Measurements from ENCODE around the gene APOB. TPM values are rescaled to one million over a fixed set of nuclear protein-coding genes. Genes with fewer than 3 reads are reported as not detected.

APOB gene
- total and polyA plus RNA-seq, 2 of the 13 experiments (the other 11 are each of a cell fraction or from before 2014, with no cell fraction given) = 1,569 to 2,515 TPM

- TF ChIP-seq SOX6 (IDR thresholded peaks at IDR 0.05) (no peak), SOX6 (CRISPR knock-in tag; IDR thresholded peaks at IDR 0.05) (peak; percentile 55; the same call in 1 of the 2 replicates), ZBTB8A (CRISPR knock-in tag; IDR thresholded peaks at IDR 0.05; ENCODE audit: borderline replicate concordance, low read depth) (peak; percentile 79), ZSCAN22 (CRISPR knock-in tag; IDR thresholded peaks at IDR 0.05) (0 out of 2 replicates have a peak, but pooled peaks have one; percentile 43), ZNF605 (CRISPR knock-in tag; IDR thresholded peaks at IDR 0.05) (no peak), SP140L (CRISPR knock-in tag; IDR thresholded peaks at IDR 0.05; ENCODE audit: borderline replicate concordance) (0 out of 2 replicates have a peak, but pooled peaks have one; percentile 14), GPBP1L1 (CRISPR knock-in tag; IDR thresholded peaks at IDR 0.05) (no peak), GMEB1 (CRISPR knock-in tag; IDR thresholded peaks at IDR 0.05; ENCODE audit: borderline replicate concordance) (0 out of 2 replicates have a peak, but pooled peaks have one; percentile 22), RFX3 (CRISPR knock-in tag; IDR thresholded peaks at IDR 0.05) (no peak), TEAD3 (CRISPR knock-in tag; optimal IDR thresholded peaks at IDR 0.05; ENCODE audit: borderline replicate concordance) (peak; percentile 1), ZBTB2 (CRISPR knock-in tag; IDR thresholded peaks at IDR 0.05; ENCODE audit: low read depth) (0 out of 2 replicates have a peak, but pooled peaks have one; percentile 37), CHCHD3 (CRISPR knock-in tag; IDR thresholded peaks at IDR 0.05) (0 out of 2 replicates have a peak, but pooled peaks have one; percentile 26), FIP1L1 (IDR thresholded peaks at IDR 0.05; ENCODE audit: borderline replicate concordance, insufficient read depth, low read depth, low read length) (no peak), ATF4 (CRISPR knock-in tag; IDR thresholded peaks at IDR 0.05) (0 out of 4 replicates have a peak, but pooled peaks of 1 of the 2 experiments have one; percentile 66), NR2F6 (IDR thresholded peaks at IDR 0.05) (no peak), NR2F6 (CRISPR knock-in tag; IDR thresholded peaks at IDR 0.05) (0 out of 2 replicates have a peak, but pooled peaks have one; percentile 4), HNRNPL (IDR thresholded peaks at IDR 0.05; ENCODE audit: low read depth, low read length) (0 out of 2 replicates have a peak, but pooled peaks have one; percentile 10), PAF1 (CRISPR knock-in tag; IDR thresholded peaks at IDR 0.05) (peak; percentile 80), MAFF (IDR thresholded peaks at IDR 0.05; ENCODE audit: low read depth, low read length) (peak; percentile 33; the same call in 1 of the 2 replicates), POLR2AphosphoS2 (IDR thresholded peaks at IDR 0.05; ENCODE audit: low read depth, low read length) (peak; percentile 85), ZNF772 (CRISPR knock-in tag; IDR thresholded peaks at IDR 0.05) (0 out of 2 replicates have a peak, but pooled peaks have one; percentile 22)
- TF ChIP-seq, protein P1, sequence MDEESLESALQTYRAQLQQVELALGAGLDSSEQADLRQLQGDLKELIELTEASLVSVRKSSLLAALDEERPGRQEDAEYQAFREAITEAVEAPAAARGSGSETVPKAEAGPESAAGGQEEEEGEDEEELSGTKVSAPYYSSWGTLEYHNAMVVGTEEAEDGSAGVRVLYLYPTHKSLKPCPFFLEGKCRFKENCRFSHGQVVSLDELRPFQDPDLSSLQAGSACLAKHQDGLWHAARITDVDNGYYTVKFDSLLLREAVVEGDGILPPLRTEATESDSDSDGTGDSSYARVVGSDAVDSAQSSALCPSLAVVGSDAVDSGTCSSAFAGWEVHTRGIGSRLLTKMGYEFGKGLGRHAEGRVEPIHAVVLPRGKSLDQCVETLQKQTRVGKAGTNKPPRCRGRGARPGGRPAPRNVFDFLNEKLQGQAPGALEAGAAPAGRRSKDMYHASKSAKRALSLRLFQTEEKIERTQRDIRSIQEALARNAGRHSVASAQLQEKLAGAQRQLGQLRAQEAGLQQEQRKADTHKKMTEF (CRISPR knock-in tag; IDR thresholded peaks at IDR 0.05) = peak; percentile 47; the same call in 1 of the 2 replicates
These were observed 10.4 kb downstream of the APOB start (continued) for GRCh38 chr2:21033237-21034155.

All from HepG2 (cell line).